GM18861 (cell line): ENCODE measurements around the gene SNX10.

Source experiments
- ATAC-seq: cut with Tn5 transposase; IDR thresholded peaks from one replicate; pipeline ENCODE4 v1.9.1; 2021; ENCODE audit not compliant: unreplicated experiment

SNX10 gene

GRCh38 chr7:26295586-26295985 is 3.9 kb downstream of the SNX10 start:
- no peak for ATAC-seq

GRCh38 chr7:26298472-26299058 is 6.9 kb downstream of the SNX10 start:
- no peak for ATAC-seq

GRCh38 chr7:26305090-26305868 is 13.6 kb downstream of the SNX10 start:
- peak; percentile 50 for ATAC-seq

- no peak for ATAC-seq
Observed at GRCh38 chr7:26305869-26306665, 14.4 kb downstream of the SNX10 start.

- ATAC-seq, result no peak
Observed at GRCh38 chr7:26306790-26307189, 15.1 kb downstream of the SNX10 start.

DNA sequence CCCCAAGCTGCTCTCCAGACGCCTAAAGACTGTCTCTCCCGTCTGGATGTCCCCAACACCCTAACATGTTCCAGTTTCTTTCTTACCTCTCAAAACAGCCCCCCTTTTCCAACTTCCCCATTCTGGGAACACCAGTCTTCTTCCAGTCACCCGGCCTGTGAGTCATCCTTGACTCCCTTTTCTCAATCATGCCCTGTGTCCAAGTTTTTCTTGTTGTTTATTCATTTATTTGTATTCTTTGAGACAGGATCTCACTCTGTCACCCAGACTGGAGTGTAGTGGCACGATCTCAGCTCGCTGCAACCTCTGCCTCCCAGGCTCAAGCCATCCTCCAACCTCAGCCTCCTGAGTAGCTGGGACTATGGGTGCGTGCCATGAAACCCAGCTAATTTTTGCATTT is 15.6 kb downstream of the SNX10 start:
- ATAC-seq, result no peak

DNA sequence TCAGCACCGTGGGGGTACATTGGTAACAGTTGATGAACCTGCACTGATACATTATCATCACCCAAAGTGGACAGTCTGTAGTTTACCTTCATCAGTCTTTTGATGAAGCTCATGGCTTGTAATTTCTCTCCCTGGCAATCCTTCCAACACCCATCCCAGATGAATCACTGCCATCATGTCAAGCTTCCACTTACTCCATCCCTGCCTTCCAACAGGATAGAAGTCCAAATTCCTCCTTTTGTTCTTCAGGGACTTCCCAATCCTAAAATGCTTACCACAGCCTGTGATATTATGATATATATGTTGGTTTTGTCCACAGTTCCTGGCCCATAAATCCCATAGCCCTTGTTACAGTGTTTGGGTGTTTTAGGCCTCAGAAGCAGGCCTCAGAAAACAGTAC is 16.1 kb downstream of the SNX10 start:
- no peak for ATAC-seq

GRCh38 chr7:26308551-26308950 is 16.9 kb downstream of the SNX10 start:
- no peak for ATAC-seq

- ATAC-seq, result no peak
Observed at GRCh38 chr7:26309089-26309488, 17.4 kb downstream of the SNX10 start.

DNA sequence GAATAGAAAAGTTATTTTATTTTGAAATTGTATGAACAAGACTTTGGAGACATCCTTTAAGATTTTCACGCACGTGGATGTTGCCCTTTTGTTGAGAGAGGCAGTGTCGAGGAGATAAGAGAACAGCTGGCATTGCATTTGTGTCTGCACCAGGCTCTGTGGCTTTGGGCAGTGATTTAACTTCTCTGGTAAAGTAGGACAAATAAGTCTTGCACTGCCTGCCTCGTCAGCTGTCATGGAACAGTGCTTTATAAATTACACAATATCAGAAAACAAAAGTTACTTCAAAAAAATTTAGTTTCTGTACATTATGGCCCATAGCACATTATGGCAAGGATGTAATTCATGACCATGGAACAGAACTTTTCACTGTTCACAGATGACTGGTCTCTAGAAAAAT is 20.1 kb downstream of the SNX10 start:
- no peak for ATAC-seq

- ATAC-seq, result no peak
Observed at GRCh38 chr7:26317211-26317610, 25.5 kb downstream of the SNX10 start.

- ATAC-seq, result no peak
Observed at GRCh38 chr7:26318921-26319320, 27.3 kb downstream of the SNX10 start.

- no peak for ATAC-seq
Observed at GRCh38 chr7:26319636-26320035, 28.0 kb downstream of the SNX10 start.

- no peak for ATAC-seq
Observed at GRCh38 chr7:26320878-26321277, 29.2 kb downstream of the SNX10 start.

- ATAC-seq, result no peak
Observed at GRCh38 chr7:26321435-26321834, 29.8 kb downstream of the SNX10 start.

- ATAC-seq, result no peak
Observed at GRCh38 chr7:26326211-26326610, 34.5 kb downstream of the SNX10 start.

DNA sequence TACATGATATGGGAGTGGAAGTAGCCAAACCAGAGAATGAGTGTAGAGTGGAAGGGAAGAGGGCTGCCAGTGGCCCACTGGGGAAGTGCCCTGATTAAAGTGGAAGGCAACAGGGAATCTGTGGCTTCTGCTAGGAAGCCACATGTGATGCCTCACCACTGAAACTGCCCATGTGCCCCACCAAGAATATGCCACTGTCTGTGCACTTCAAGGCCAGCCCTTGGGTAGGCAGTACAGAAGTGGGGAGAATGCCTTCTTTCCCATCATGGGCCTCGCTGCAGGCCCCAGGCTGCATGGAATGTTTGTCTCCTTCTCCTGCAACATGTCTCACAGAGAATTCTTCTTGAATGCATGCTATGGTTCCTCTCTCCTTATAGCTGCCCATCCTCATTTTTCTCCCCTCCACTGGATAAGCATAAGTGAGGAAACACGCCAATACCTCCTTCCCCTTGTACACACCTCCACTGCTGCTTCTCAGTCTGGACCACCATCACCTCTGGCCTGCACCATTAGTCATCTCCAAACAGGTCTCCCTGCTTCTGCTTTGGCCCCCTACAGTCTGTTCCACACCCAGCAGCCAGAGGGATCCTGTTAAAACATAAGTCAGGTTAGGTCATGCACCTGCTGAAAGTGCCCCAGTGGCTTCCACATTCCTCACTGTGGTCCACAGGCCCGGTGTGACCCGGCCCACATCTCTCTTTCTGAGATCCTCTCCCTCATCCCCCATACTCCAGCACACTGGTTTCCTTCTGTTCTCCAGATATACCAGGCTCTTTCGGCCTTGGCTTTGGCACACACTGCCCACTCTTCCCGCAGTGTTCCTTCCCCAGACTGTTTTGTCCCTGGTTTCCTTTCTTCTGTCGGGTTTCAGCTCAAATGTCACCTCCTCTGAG is 37.1 kb downstream of the SNX10 start:
- no peak for ATAC-seq

DNA sequence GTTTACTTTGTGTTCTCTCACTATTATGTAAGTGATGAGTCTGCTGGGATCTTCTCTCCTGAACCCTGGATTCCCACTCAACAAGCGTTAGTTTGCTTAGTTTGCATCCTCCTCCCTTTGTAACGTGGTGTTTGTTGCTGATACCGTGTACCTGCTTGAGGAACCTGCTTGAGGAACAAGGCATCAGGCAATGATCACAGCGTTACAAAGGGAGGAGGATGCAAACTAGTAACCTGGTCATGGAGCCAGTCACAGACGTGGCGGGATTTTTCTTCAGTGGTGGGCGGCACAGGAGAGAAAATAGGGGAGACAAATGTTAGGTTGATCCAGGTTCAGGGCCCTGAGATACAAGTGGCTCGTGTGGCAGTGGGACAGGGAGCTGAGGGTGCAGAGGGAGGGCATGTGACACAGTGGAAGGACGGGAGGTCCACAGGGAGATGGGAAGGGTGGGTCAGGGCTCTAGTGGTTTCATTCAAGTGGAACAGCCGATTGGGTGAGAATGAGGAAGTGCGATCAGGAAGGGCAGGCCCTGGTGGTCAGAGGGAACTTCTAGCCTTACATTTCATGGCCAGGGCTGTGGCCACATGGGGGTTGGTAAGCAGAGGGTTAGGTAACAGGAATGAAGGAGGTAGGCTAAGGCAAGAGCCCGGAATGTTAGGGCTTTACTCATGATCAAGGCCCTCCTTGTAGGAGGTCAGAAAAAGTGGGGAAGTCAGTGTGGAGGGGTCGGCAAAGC is 38.0 kb downstream of the SNX10 start:
- ATAC-seq, result peak; percentile 50

DNA sequence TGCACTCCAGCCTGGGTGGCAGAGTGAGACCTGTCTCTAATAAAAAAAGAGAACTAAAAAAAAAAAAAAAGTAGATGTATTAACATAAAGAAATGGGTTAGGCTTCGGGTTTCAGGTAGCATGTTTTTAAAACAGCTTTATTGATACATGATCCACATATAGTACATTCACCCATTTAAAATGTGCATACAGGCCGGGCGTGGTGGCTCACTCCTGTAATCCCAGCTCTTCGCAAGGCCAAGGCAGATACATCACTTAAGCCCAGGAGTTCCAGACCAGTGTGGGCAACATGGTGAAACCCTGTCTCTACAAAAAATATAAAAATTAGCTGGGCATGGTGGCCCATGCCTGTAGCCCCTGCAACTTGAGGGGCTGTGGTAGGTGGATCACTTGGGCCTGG is 39.5 kb downstream of the SNX10 start:
- ATAC-seq, result no peak

GRCh38 chr7:26331789-26332188 is 40.1 kb downstream of the SNX10 start:
- ATAC-seq, result no peak
